Body of pancreas (tissue), 4 donors: Measurements from ENCODE around the gene RFTN1. TPM values are rescaled to one million over a fixed set of nuclear protein-coding genes. Genes with fewer than 3 reads are reported as not detected.

Experiments used
- ATAC-seq: fragments of 150-250 bp; one replicate; pipeline ENCODE4 v1.9.1; 2016
- DNase-seq, 4 donors: peaks; one replicate each; pipeline ENCODE4 v3.0.0-alpha.2; 2019
- H3K27ac ChIP-seq, 4 donors: fragments of 200-600 bp; sonication (generic); 1 replicate in 3 of 4; 2 replicates in 1 of 4; pipeline versions ENCODE4 v1.5.1 to v1.6.1; 2016 to 2019; ENCODE audit warnings: mild to moderate bottlenecking in 1 of 4, mixed read lengths in 1 of 4, moderate library complexity in 1 of 4
- H3K27me3 ChIP-seq, 2 donors: fragments of 200-600 bp; sonication (generic); one replicate each; pipeline ENCODE4 v1.6.0; 2016; ENCODE audit warnings: mild to moderate bottlenecking in 1 of 2
- H3K36me3 ChIP-seq, 2 donors: fragments of 200-600 bp; sonication (generic); replicated peaks in 1 of 2; 2 replicates each; pipeline ENCODE4 v1.5.1; 2016; ENCODE audit warnings: low read depth in 2 of 2; ENCODE audit not compliant: insufficient read depth in 1 of 2
- H3K4me1 ChIP-seq: fragments of 200-600 bp; sonication (generic); one replicate; pipeline ENCODE4 v1.6.0; 2016
- H3K4me3 ChIP-seq, 2 donors: fragments of 200-600 bp; sonication (generic); 1 replicate in 1 of 2; 2 replicates in 1 of 2; pipeline ENCODE4 v1.5.1; 2016 to 2019
- H3K9me3 ChIP-seq, 3 donors: fragments of 200-600 bp; sonication (generic); 1 replicate in 2 of 3; 2 replicates in 1 of 3; pipeline ENCODE4 v1.5.1; 2016
- CTCF ChIP-seq, 7 experiments: fragments of 450-650 bp in 4 of 7; fragments of 200-600 bp in 3 of 7; sonication (generic) in 3 of 7; IDR thresholded peaks; one replicate each; pipeline ENCODE4 v1.5.1; 2016 to 2019; ENCODE audit warnings: antibody characterized with exemption in 7 of 7
- POLR2A ChIP-seq, 3 donors: fragments of 450-650 bp; IDR thresholded peaks; one replicate each; pipeline ENCODE4 v1.6.1; 2016; ENCODE audit warnings: antibody characterized with exemption in 3 of 3, mild to moderate bottlenecking in 2 of 3
- WGBS, 2 donors: methylation state at CpG; one replicate each; pipeline ENCODE4 v1.1.5; 2017; 5-methylcytosine and 5-hydroxymethylcytosine counted together
- intact Hi-C: fragments of 100-400 bp; cut with DNase I; formaldehyde crosslinking; loops from one replicate; pipeline ENCODE4 v1.15.1; 2023
- total RNA-seq, 2 donors: library from RNA; depleted of rRNA; stranded (reverse); fragments of >200 nt; gene quantifications; one replicate each; pipeline ENCODE4 v1.1.0, GENCODE V29; 2016

Gene RFTN1
- total RNA-seq, 2 donors from 2014 or later = 6.5 to 28.0 TPM

GRCh38 chr3:16318176-16318575, 195.3 kb downstream of the RFTN1 start:
- H3K27ac ChIP-seq = no peak overlapping the region
- ATAC-seq = no peak
- no peaks in the 10 kb centered on the region for H3K9me3 ChIP-seq
- 74 to 95% methylated on average over 7 of the region's 7 CpGs for WGBS, 2 donors
- no peaks in the 10 kb centered on the region for H3K4me1 ChIP-seq
- peaks cover 0 to 1% of the 10 kb centered on the region in 2 donors for H3K36me3 ChIP-seq
- no peaks in the 10 kb centered on the region for H3K27me3 ChIP-seq
- H3K4me3 ChIP-seq = no peak overlapping the region
- TF ChIP-seq CTCF (IDR thresholded peaks at IDR 0.05) (no peak), POLR2A (IDR thresholded peaks at IDR 0.05) (no peak)
- intact Hi-C loops = no loop called here
- no peak for DNase-seq

- TF ChIP-seq CTCF (IDR thresholded peaks at IDR 0.05) (no peak), POLR2A (IDR thresholded peaks at IDR 0.05) (no peak)
- Histone ChIP-seq H3K9me3 (no peaks in the 10 kb centered on the region), H3K4me3 (no peak overlapping the region), H3K36me3 (peaks cover 0 to 1% of the 10 kb centered on the region in 2 donors), H3K4me1 (no peaks in the 10 kb centered on the region), H3K27me3 (no peaks in the 10 kb centered on the region), H3K27ac (no peak overlapping the region)
- no peak for DNase-seq
- ATAC-seq = no peak
- 95% methylated on average over 6 of the region's 6 CpGs for WGBS, 2 donors
- intact Hi-C loops = no loop called here
These were observed 195.9 kb downstream of the RFTN1 start for GRCh38 chr3:16317561-16317945.

GRCh38 chr3:16316847-16317560, 196.5 kb downstream of the RFTN1 start:
- H3K27ac ChIP-seq = no peak overlapping the region

GRCh38 chr3:16316396-16316795, 197.1 kb downstream of the RFTN1 start:
- no peak for ATAC-seq
- H3K36me3 ChIP-seq = peaks cover 0 to 1% of the 10 kb centered on the region in 2 donors
- no peak for DNase-seq
- H3K27ac ChIP-seq = no peak overlapping the region
- no peaks in the 10 kb centered on the region for H3K9me3 ChIP-seq
- 83 to 91% methylated on average over 3 of the region's 3 CpGs for WGBS, 2 donors
- TF ChIP-seq CTCF (IDR thresholded peaks at IDR 0.05) (no peak), POLR2A (IDR thresholded peaks at IDR 0.05) (no peak)
- intact Hi-C loops = no loop called here
- no peaks in the 10 kb centered on the region for H3K4me1 ChIP-seq
- H3K4me3 ChIP-seq = no peak overlapping the region
- no peaks in the 10 kb centered on the region for H3K27me3 ChIP-seq

More at GRCh38 chr3:16316847-16317560, 196.5 kb downstream of the RFTN1 start:
- no peak for TF ChIP-seq POLR2A (IDR thresholded peaks at IDR 0.05)
- TF ChIP-seq CTCF (IDR thresholded peaks at IDR 0.05) = no peak
- no peaks in the 10 kb centered on the region for H3K4me1 ChIP-seq
- peaks cover 0 to 1% of the 10 kb centered on the region in 2 donors for H3K36me3 ChIP-seq
- WGBS, 2 donors = 88 to 98% methylated on average over 5 of the region's 5 CpGs
- H3K4me3 ChIP-seq = no peak overlapping the region
- DNase-seq (no peak), ATAC-seq (no peak)
- intact Hi-C loops = no loop called here
- H3K27me3 ChIP-seq = no peaks in the 10 kb centered on the region
- H3K9me3 ChIP-seq = no peaks in the 10 kb centered on the region

GRCh38 chr3:16315623-16316022, 197.9 kb downstream of the RFTN1 start:
- intact Hi-C loops = no loop called here
- no peaks in the 10 kb centered on the region for H3K4me1 ChIP-seq
- ATAC-seq (no peak), DNase-seq (no peak)
- H3K4me3 ChIP-seq = no peak overlapping the region
- peaks cover 0 to 1% of the 10 kb centered on the region in 2 donors for H3K36me3 ChIP-seq
- no peak overlapping the region for H3K27ac ChIP-seq
- H3K27me3 ChIP-seq = no peaks in the 10 kb centered on the region
- TF ChIP-seq POLR2A (IDR thresholded peaks at IDR 0.05) (no peak), CTCF (IDR thresholded peaks at IDR 0.05) (no peak)
- WGBS, 2 donors = 80 to 81% methylated on average over 7 of the region's 7 CpGs
- no peaks in the 10 kb centered on the region for H3K9me3 ChIP-seq
